K562 (cell line): ENCODE results near the gene NAA15. TPM values are rescaled to one million over a fixed set of nuclear protein-coding genes. Genes with fewer than 3 reads are reported as not detected.

Experiments
- ARID4B ChIP-seq: sonication (generic); formaldehyde crosslinking; IDR thresholded peaks from 2 replicates; pipeline ENCODE4 v1.8.0; 2022; ENCODE audit warnings: mild to moderate bottlenecking, missing genetic modification reagents
- CAMTA2 ChIP-seq: fragments of 250-450 bp; sonication (Bioruptor Pico); conservative IDR thresholded peaks from 2 replicates; pipeline ENCODE4 v1.5.1; 2022
- CEBPG ChIP-seq, 3 experiments: fragments of 200-800 bp in 1 of 3; sonication (Bioruptor generic) in 1 of 3; sonication (generic) in 1 of 3; formaldehyde crosslinking in 1 of 3; IDR thresholded peaks in 2 of 3; conservative IDR thresholded peaks in 1 of 3; 2 replicates each; pipeline versions ENCODE4 v1.6.1 to v1.8.0; 2016 to 2022; ENCODE audit warnings: missing compliant biosample characterization in 2 of 3, missing genetic modification characterization in 2 of 3, mild to moderate bottlenecking in 1 of 3, missing genetic modification reagents in 1 of 3
- ELF1 ChIP-seq: fragments of 200-800 bp; sonication (Bioruptor generic); IDR thresholded peaks from 2 replicates; pipeline ENCODE4 v1.6.1; 2016; ENCODE audit warnings: missing genetic modification characterization, missing compliant biosample characterization
- FOXK2 ChIP-seq, 2 experiments: fragments of 450-650 bp; IDR thresholded peaks in 1 of 2; conservative IDR thresholded peaks in 1 of 2; 2 replicates each; pipeline ENCODE4 v1.6.1; 2016; ENCODE audit warnings: low read depth in 2 of 2, mild to moderate bottlenecking in 1 of 2
- FOXM1 ChIP-seq, 2 experiments: fragments of 450-650 bp in 1 of 2; sonication (generic) in 1 of 2; formaldehyde crosslinking in 1 of 2; IDR thresholded peaks; 2 replicates each; pipeline versions ENCODE4 v1.6.1 to v1.9.0; 2017 to 2022; ENCODE audit warnings: low read depth in 2 of 2, mild to moderate bottlenecking in 2 of 2, missing genetic modification reagents in 1 of 2, moderate library complexity in 1 of 2
- HMBOX1 ChIP-seq: sonication (generic); IDR thresholded peaks from 2 replicates; pipeline ENCODE4 v1.6.1; 2016
- HMG20A ChIP-seq: fragments of 450-650 bp; formaldehyde crosslinking; conservative IDR thresholded peaks from 2 replicates; pipeline ENCODE4 v1.4.0; 2020; ENCODE audit warnings: mild to moderate bottlenecking, mixed read lengths
- JUND ChIP-seq, 2 experiments: IDR thresholded peaks; 2 replicates in 1 of 2; 3 replicates in 1 of 2; pipeline ENCODE4 v1.6.1; 2011; ENCODE audit warnings: borderline replicate concordance in 2 of 2, low read depth in 2 of 2, low read length in 2 of 2, improper control_type of control experiment in 1 of 2, missing biosample characterization in 1 of 2, missing genetic modification characterization in 1 of 2, missing genetic modification reagents in 1 of 2
- MAFG ChIP-seq: fragments of 450-650 bp; conservative IDR thresholded peaks from 2 replicates; pipeline ENCODE4 v1.6.1; 2016; ENCODE audit warnings: missing genetic modification characterization, missing compliant biosample characterization
- MYBL2 ChIP-seq, 2 experiments: fragments of 450-650 bp in 1 of 2; sonication (generic) in 1 of 2; formaldehyde crosslinking in 1 of 2; IDR thresholded peaks; 2 replicates each; pipeline versions ENCODE4 v1.6.1 to v1.8.1; 2017 to 2022; ENCODE audit warnings: borderline replicate concordance in 1 of 2, inconsistent platforms in 1 of 2, low read depth in 1 of 2, mild to moderate bottlenecking in 1 of 2, missing genetic modification reagents in 1 of 2, moderate library complexity in 1 of 2
- NBN ChIP-seq: fragments of 450-650 bp; IDR thresholded peaks from 2 replicates; pipeline ENCODE4 v1.6.1; 2016; ENCODE audit warnings: low read depth, mild to moderate bottlenecking
- NFE2 ChIP-seq: IDR thresholded peaks from 2 replicates; pipeline ENCODE4 v1.6.1; 2014; ENCODE audit warnings: antibody characterized with exemption, low read depth
- POLR3A ChIP-seq: IDR thresholded peaks from 2 replicates; pipeline ENCODE4 v1.6.1; 2011; ENCODE audit warnings: borderline replicate concordance, mild to moderate bottlenecking, moderate library complexity; ENCODE audit not compliant: insufficient read length, insufficient read depth; ENCODE audit errors: extremely low read depth
- RBM14 ChIP-seq: fragments of 200-400 bp; formaldehyde crosslinking; IDR thresholded peaks from 2 replicates; pipeline ENCODE4 v1.6.1; 2018; ENCODE audit warnings: low read depth, mild to moderate bottlenecking, low read length, moderate library complexity, borderline replicate concordance; ENCODE audit not compliant: insufficient read depth
- RBM39 ChIP-seq: fragments of 200-400 bp; formaldehyde crosslinking; optimal IDR thresholded peaks from 2 replicates; pipeline ENCODE3; 2018; ENCODE audit warnings: low read depth, low read length
- SMARCA4 ChIP-seq: fragments of 450-650 bp; IDR thresholded peaks from 2 replicates; pipeline ENCODE4 v1.6.1; 2016
- SRF ChIP-seq, 2 experiments: fragments of 250-450, 450-650 bp in 1 of 2; sonication (Bioruptor Pico) in 1 of 2; sonication (generic) in 1 of 2; formaldehyde crosslinking; IDR thresholded peaks; 2 replicates each; pipeline versions ENCODE4 v1.5.0 to v1.5.1; 2020 to 2022; ENCODE audit warnings: mild to moderate bottlenecking in 1 of 2, missing genetic modification reagents in 1 of 2
- STAT5B ChIP-seq: fragments of 250-450 bp; sonication (Bioruptor Pico); IDR thresholded peaks from 2 replicates; pipeline ENCODE4 v1.8.0; 2021; ENCODE audit warnings: mild to moderate bottlenecking, inconsistent platforms
- TRIM24 ChIP-seq, 2 experiments: fragments of 450-650 bp; IDR thresholded peaks; 2 replicates each; pipeline ENCODE4 v1.6.1; 2016
- TRIM28 ChIP-seq: fragments of 450-650 bp; IDR thresholded peaks from 2 replicates; pipeline ENCODE4 v1.6.1; 2017
- ZNF561 ChIP-seq: fragments of 450-650 bp; formaldehyde crosslinking; conservative IDR thresholded peaks from 2 replicates; pipeline ENCODE4 v1.4.0; 2020; ENCODE audit warnings: mild to moderate bottlenecking, moderate library complexity
- polyA plus RNA-seq, 8 experiments: library from polyadenylated mRNA; depleted of rRNA in 4 of 8; stranded (reverse) in 5 of 8; unstranded in 3 of 8; fragments of >200 nt; fragmentation: Nextera tagmentation in 2 of 8; fragmentation: Illumina TruSeq in 1 of 8; extraction: Ambion mirVana in 2 of 8; extraction: Trizol in 1 of 8; gene quantifications; 2 replicates each; pipeline versions ENCODE4 v1.2.1 to v1.2.3, GENCODE V29; 2011 to 2014; ENCODE audit warnings: inconsistent platforms in 1 of 8, missing spikeins in 1 of 8
- total RNA-seq, 7 experiments: library from RNA; depleted of rRNA in 6 of 7; stranded (reverse); fragments of >200 nt in 6 of 7; fragmentation: Illumina TruSeq in 2 of 7; extraction: Trizol in 2 of 7; gene quantifications; 2 replicates each; pipeline versions ENCODE4 v1.2.1 to v1.2.3, GENCODE V29; 2011 to 2021; ENCODE audit warnings: low replicate concordance in 1 of 7

NAA15 gene
- total and polyA plus RNA-seq, 9 of the 15 experiments (the other 6 are each of a cell fraction or from before 2014, with no cell fraction given): 37.8 to 117 (median 63.2) TPM

DNA sequence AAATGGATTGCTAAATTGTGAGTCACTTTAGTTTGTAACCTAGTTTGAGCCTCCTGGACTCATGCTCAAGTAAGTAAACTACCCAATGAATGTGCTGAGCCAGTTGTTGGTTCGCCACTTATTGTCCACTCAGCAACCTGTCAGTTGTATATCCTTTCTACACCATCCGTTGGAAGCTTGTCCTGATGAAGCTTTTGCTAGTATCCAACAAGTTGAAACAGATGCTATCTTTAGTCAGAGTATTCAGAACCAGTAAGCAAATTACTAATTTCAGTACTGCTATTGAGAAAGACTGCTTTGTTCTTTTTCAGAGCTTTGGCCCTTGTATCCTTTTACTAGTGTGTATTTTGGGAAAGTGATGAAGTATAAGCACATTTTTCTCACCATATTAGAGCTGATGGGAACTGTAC is 4.3 kb upstream of the NAA15 start (continued):
- TF ChIP-seq FOXM1 (IDR thresholded peaks at IDR 0.05; ENCODE audit: low read depth) (peak; percentile 62), FOXM1 (CRISPR knock-in tag; IDR thresholded peaks at IDR 0.05; ENCODE audit: low read depth) (no peak), HMG20A (CRISPR knock-in tag) (no peak), SMARCA4 (peak; percentile 10; the same call in 1 of the 2 replicates), TRIM24 (IDR thresholded peaks at IDR 0.05) (no peak), ELF1 (tag) (no peak), POLR3A (no peak), ARID4B (no peak), TRIM28 (peak; percentile 58; the same call in 1 of the 2 replicates), RBM14 (no peak), HMBOX1 (peak; percentile 96), MYBL2 (IDR thresholded peaks at IDR 0.05; ENCODE audit: low read depth) (peak; percentile 61), MYBL2 (CRISPR knock-in tag; IDR thresholded peaks at IDR 0.05; ENCODE audit: borderline replicate concordance) (no peak), STAT5B (CRISPR knock-in tag) (no peak), RBM39 (no peak), NBN (0 out of 2 replicates have a peak, but pooled peaks have one; percentile 26), JUND (IDR thresholded peaks at IDR 0.05; ENCODE audit: borderline replicate concordance, low read depth, low read length) (peak; percentile 41; the same call in 1 of the 2 replicates), JUND (tag; IDR thresholded peaks at IDR 0.05; ENCODE audit: borderline replicate concordance, low read depth, low read length) (no peak), MAFG (tag) (peak; percentile 93), FOXK2 (conservative IDR thresholded peaks at IDR 0.05 in 1 of 2, IDR thresholded peaks at IDR 0.05 in 1 of 2; ENCODE audit: low read depth in 2 of 2) (0 out of 4 replicates have a peak, but pooled peaks of 1 of the 2 experiments have one; percentile 16), CEBPG (CRISPR knock-in tag; IDR thresholded peaks at IDR 0.05) (no peak), CEBPG (tag; conservative IDR thresholded peaks at IDR 0.05 in 1 of 2, IDR thresholded peaks at IDR 0.05 in 1 of 2) (0 out of 4 replicates have a peak, but pooled peaks of 1 of the 2 experiments have one; percentile 9), NFE2 (0 out of 2 replicates have a peak, but pooled peaks have one; percentile 3), SRF (CRISPR knock-in tag; IDR thresholded peaks at IDR 0.05) (no peak), CAMTA2 (CRISPR knock-in tag) (no peak), ZNF561 (CRISPR knock-in tag) (no peak)
